ENCODE measurements around the gene MYNN.
"Not testable (repeated sequence)": the region's sequence is repeated elsewhere in the genome, so short reads cannot be mapped to it uniquely, and the experiment has no call there.

The MYNN gene

GRCh38 chr3:169772897-169773816 is at the start of gene MYNN:
TSS of gene MYNN (plus strand) at chr3:169773396. CDS start at chr3:169774296, 900 bp downstream.
- peak; percentile 84 for DNase-seq (ENCODE audit: low read depth)

DNA sequence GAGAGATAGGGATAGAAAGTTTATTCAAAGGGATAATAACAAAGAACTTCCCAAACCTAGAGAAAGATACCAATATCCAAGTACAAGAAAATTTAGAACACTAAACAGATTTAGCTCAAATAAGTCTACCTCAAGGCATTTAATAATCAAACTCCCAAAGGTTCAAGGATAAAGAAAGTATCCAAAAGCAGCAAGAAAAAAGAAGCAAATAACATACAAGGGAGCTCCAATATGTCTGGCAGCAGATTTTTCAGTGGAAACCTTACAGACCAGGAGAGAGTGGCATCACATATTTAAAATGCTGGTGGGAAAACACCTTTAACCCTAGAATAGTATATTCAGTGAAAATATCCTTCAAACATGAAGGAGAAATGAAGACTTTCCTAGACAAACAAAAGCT is 41.3 kb upstream of the MYNN start:
- not testable (repeated sequence) for DNase-seq (ENCODE audit: low read depth)

DNA sequence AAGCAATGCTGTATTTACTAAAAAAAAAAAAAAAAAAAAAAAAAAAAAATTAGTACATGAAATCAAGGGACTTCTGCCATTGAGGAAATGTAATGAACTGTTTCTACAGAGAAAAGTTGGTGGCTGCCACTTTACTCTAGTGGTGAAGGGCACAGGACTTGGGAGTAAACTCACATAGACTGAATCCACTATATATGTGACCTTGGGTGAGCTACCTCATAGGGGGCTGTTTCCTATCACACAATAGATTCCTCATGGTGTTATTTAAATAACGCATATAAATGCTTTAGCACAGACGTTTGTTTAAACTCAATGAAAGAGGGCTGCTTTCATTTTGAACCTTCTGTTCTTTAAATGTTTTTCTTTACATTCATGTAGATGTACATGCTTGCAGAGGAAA is 34.1 kb upstream of the MYNN start:
- DNase-seq (ENCODE audit: low read depth): no peak

DNA sequence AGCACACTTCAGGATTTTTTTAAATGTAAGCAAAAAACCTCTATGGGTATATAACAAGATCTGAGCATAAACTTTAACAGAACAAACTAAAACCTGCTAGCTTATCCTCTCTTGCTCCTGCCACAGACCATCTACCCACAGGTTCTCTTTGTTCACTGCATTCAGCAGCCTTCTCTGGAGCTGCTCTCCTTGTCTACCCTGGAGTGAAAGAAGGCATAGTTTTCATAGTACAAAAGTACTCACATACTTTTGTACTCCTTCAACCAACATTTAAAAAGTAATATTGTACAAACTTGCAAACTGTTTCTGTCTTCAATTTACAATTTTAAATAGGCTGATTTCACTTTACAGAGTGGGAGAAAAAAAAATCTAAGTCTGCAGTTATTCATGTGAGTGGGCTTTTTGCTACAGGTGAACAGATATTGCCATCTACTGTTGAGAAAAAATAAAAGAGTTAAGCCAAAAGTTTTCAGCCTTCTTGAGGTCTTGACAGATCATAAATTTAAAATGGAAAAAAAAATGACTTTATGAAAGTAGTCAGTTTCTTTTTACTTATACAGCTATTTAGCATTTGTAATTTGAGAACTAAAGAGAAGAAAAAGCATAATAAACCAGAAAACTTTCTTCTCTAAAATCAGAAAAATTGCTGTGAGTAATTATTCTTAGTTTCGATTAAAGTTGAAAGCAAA is 28.7 kb upstream of the MYNN start:
- DNase-seq (ENCODE audit: low read depth): no peak

GRCh38 chr3:169746924-169747323 is 26.3 kb upstream of the MYNN start:
- no peak for DNase-seq (ENCODE audit: low read depth)

DNA sequence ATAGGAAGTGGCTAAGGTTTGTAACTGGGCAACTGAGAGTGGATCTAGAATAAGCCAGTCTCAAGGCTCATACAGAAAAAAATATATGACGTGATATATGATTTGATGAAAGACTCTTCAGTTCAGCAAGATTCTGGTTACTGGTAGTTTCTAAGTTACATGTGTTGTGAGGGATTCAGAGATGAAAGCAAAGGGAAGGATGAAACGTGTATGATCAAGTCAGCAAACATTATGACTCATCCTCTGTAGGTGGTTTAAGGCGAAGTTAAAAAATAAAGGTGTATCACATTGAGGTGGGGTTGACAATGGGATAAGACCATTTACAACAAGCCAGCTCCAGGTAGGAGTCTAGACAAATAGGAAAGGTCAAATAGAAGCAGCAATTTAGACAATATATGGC is 24.5 kb upstream of the MYNN start:
- no peak for DNase-seq (ENCODE audit: low read depth)

- DNase-seq (ENCODE audit: low read depth): no peak
These were observed 22.5 kb upstream of the MYNN start for GRCh38 chr3:169750665-169751064.

- no peak for DNase-seq (ENCODE audit: low read depth)
These were observed 21.3 kb upstream of the MYNN start for GRCh38 chr3:169751875-169752274.

- no peak for DNase-seq (ENCODE audit: low read depth)
These were observed 18.5 kb upstream of the MYNN start for GRCh38 chr3:169754711-169755110.

- no peak for DNase-seq (ENCODE audit: low read depth)
These were observed 17.7 kb upstream of the MYNN start for GRCh38 chr3:169755488-169755887.

DNA sequence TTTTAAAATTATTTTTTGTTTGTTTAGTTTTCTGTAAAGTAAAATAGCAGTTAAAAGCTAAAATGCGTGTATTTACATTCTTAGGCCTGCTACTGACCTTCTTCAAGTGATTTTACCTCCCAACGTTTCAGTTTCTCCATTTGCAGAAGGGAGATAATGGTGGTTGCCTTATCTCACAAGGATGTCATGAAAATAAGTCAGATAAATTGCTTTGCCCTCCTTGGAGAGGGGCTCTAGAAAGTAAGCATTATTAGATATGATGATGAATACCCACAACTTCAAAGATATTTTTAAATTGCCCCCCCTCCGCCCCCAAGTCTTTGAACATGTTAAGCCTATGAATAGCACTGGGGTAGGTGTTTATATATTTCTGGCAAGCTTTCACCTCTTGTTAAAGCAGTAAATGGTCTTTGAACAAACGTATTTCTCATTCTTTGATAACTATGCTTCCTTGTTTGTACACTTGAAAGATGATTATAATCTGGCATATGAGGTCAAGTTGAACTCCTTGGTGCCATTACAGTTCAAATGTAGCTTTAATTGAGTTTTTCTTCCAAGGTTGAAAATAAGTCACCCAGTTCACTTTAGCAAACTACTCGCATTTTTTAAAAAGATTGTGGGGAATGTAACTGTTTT is 14.7 kb upstream of the MYNN start:
- DNase-seq (ENCODE audit: low read depth): no peak

DNA sequence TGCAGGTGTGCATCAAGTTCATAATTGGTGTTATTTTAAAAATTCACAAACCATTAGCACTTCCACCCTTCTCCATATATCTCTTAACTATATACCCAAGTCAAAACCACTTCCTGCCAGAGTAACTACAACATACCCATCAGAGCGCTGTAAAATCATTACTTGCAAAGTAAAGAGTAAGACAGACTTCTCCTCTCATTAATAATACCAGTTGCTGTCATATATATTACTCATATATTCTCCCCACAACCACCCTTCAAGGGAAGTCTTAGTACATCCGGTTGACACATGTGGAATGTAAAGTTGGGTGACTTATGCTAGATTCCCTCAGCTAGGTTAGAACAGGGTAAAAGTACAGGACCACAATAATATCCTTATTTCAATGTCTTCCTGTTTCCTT is 13.9 kb upstream of the MYNN start:
- no peak for DNase-seq (ENCODE audit: low read depth)

DNA sequence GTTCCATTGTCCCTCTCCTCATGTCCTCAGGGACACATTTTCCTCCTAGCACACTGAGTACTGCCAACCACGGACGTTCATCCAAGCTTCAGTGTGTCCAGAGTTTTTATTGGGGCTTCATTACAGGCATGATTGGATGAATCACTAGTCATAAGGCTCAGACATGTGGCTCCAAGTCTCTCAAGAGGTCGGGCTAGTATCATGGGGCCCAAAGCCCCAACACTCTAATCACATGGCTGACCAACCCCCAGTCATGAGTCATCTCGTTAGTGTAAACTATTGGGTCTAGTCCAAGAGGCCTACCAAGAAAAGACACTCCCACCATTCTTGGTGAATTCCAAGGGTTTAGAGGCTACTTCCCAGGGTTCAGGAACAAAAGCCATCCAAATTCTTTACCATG is 12.7 kb upstream of the MYNN start:
- DNase-seq (ENCODE audit: low read depth): no peak

DNA sequence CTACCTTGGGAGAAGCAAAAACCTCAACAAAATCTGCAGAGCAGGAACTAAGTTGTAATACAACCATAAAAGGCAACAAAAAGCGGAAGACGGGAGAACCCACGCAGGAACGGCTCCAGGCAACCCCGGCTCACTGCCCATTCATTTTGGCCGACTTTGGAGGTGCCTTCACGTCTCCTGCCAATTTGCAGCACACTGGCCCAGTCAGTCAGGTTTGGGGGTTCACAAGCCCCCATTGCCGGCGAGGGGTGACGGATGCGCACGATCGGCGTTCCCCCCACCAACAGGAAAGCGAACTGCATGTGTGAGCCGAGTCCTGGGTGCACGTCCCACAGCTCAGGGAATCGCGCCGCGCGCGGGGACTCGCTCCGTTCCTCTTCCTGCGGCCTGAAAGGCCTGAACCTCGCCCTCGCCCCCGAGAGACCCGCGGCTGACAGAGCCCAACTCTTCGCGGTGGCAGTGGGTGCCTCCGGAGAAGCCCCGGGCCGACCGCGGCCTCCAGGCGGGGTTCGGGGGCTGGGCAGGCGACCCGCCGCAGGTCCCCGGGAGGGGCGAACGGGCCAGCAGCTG is 8.8 kb upstream of the MYNN start:
- peak; percentile 36 for DNase-seq (ENCODE audit: low read depth)

- DNase-seq (ENCODE audit: low read depth): peak; percentile 87
These were observed 8.1 kb upstream of the MYNN start, which contains the start of gene TERC for GRCh38 chr3:169764882-169765612. TSS of gene TERC (minus strand) at chr3:169765060.

GRCh38 chr3:169769287-169770181 is 3.7 kb upstream of the MYNN start, which contains the start of gene ACTRT3:
TSS of gene ACTRT3 (minus strand) at chr3:169769561. CDS start at chr3:169769520, 41 bp downstream.
- DNase-seq (ENCODE audit: low read depth): peak; percentile 39

GRCh38 chr3:169771497-169772304 is 1.5 kb upstream of the MYNN start:
- peak; percentile 39 for DNase-seq (ENCODE audit: low read depth)

DNA sequence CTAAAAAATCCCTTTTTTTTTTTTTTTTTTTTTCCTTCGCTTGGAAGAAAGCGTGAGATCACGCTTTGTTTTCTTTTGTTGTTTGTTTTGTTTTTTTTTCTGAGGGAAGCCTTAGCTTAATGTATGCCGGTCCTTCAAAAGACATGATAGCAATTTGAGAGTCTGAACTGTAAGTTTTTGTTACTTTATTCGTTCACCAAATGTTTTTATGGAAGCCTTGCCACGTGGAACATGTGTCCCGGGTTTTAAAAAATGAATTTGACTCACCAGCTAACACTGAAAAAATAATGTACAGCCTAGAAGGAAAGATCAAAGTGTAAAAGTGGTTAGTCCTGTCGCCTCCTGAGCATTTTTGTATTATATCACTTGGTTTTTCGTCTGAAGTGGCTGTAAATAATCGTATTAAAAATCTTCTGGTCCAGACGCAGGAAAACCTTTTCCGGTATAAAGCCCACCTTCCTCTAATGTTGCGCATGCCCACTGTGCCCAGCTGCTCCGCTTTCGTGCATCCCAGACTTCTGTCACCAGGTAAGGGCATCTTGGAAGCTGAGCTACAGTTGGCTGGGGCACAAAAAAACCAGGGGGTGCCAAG is 795 bp upstream of the MYNN start:
- peak; percentile 49 for DNase-seq (ENCODE audit: low read depth)

- DNase-seq (ENCODE audit: low read depth): no peak
These were observed 990 bp downstream of the MYNN start for GRCh38 chr3:169774186-169774585.
